Large intestine (tissue), 3 donors: Measurements from ENCODE around the gene IL17C. TPM values are rescaled to one million over a fixed set of nuclear protein-coding genes. Genes with fewer than 3 reads are reported as not detected.

ENCODE experiments used
- DNase-seq, 2 donors: peaks; one replicate each; pipeline versions ENCODE4 v3.0.0 to v3.0.0-alpha.2; 2013
- H3K27ac ChIP-seq: one replicate; pipeline ENCODE4 v1.5.1; 2013; ENCODE audit warnings: low read length
- H3K27me3 ChIP-seq: 2 replicates; pipeline ENCODE4 v1.6.1; 2013; ENCODE audit warnings: low read length; ENCODE audit not compliant: control insufficient read depth, insufficient read depth
- H3K36me3 ChIP-seq: 2 replicates; pipeline ENCODE4 v1.6.1; 2013; ENCODE audit warnings: low read length; ENCODE audit not compliant: control insufficient read depth, insufficient read depth
- H3K4me1 ChIP-seq: one replicate; pipeline ENCODE4 v1.6.1; 2013; ENCODE audit warnings: low read length; ENCODE audit not compliant: control insufficient read depth, insufficient read depth
- H3K4me3 ChIP-seq: one replicate; pipeline ENCODE4 v1.5.1; 2013; ENCODE audit warnings: low read length
- H3K9me3 ChIP-seq: one replicate; pipeline ENCODE4 v1.6.1; 2013; ENCODE audit warnings: mild to moderate bottlenecking, low read depth, low read length, moderate library complexity; ENCODE audit not compliant: control insufficient read depth
- WGBS: methylation state at CpG from one replicate; pipeline ENCODE4 v1.1.5; 2013; ENCODE audit warnings: low lambda C conversion rate; ENCODE audit not compliant: insufficient coverage; 5-methylcytosine and 5-hydroxymethylcytosine counted together
- polyA plus RNA-seq: library from polyadenylated mRNA; unstranded; fragments of 120-200 nt; gene quantifications from one replicate; pipeline ENCODE4 v1.2.1, GENCODE V29; 2013

Gene IL17C
- polyA plus RNA-seq, 1 donor: not detected

DNA sequence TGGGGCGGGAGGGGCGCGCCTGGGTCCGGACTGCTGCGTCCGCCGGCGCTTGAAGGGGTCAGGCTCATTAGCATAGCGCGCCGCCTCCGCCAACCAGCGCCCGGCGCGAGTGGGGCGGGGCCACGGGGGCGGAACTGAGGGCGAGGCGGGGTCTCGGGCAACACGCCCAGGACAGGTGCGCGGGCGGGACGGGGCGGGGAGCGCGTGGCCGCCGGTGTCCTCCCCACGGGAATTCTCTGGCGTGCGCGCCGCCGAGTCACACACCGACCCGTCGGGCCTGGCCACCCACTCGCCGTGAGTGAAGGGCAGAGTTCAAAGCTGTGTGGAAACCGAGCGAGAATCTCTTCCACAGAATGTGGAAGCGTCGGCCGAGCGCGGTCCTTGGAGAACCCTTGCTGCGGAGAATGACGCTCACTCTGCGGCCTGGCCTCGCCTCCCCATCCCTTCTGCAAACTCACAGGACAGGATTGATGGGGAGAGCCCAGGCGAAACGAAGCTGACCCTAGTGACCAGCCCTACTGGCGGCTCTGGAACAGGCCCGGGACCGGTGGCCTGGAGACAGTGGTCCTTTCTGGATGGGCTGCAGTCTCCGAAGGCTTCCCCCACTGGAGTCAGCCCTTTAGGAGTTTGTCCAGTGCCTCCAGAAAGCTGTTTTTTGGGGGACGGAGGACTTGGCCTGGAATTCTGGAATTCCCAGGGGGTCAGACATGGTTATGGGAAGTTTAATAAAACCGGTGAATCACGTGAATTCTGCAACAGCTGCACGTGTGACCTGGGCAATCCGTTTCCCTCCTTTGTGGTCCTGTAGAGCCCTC is 48.3 kb downstream of the IL17C start, which contains the start of gene SNAI3:
Gene SNAI3 (minus strand): TSS at position 69 of the 815 bp plus-strand sequence. CDS start 101 bp downstream, outside the sequence.
- no peaks in the 10 kb centered on the region for H3K36me3 ChIP-seq
- H3K27me3 ChIP-seq: peaks cover 42% of the 10 kb centered on the region
- H3K4me3 ChIP-seq: peak within 1 kb of the TSS; percentile 58
- no peaks in the 10 kb centered on the region for H3K9me3 ChIP-seq
- no CpG with 5 or more reads among the region's 65 CpGs for WGBS
- H3K27ac ChIP-seq: no peak within 1 kb of the TSS
- H3K4me1 ChIP-seq: peaks cover 28% of the 10 kb centered on the region
- DNase-seq: peak; percentile 75 to 88

DNA sequence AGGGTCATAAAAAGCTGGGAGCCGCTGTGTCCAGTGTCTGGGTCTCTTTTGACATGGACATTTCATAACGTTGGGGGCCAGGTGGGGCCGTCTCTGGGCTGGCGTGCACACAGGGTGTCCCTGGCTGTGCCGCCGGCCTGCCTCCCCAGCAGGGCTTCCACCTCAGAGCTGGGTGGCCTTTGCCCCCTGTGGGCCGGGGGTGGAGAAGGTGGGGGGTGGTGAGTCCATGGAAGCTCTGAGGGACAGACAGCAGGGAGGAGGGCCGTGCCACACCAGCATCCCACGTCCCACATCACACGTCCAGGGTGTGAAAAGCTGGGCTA is 48.8 kb downstream of the IL17C start:
- no CpG with 5 or more reads among the region's 10 CpGs for WGBS
- Histone ChIP-seq H3K9me3 (no peaks in the 10 kb centered on the region), H3K36me3 (no peaks in the 10 kb centered on the region), H3K4me3 (no peak overlapping the region), H3K27me3 (peaks cover 36% of the 10 kb centered on the region), H3K4me1 (peaks cover 28% of the 10 kb centered on the region), H3K27ac (no peak overlapping the region)
- DNase-seq: peak in 1 of 2 donors; percentile 37

DNA sequence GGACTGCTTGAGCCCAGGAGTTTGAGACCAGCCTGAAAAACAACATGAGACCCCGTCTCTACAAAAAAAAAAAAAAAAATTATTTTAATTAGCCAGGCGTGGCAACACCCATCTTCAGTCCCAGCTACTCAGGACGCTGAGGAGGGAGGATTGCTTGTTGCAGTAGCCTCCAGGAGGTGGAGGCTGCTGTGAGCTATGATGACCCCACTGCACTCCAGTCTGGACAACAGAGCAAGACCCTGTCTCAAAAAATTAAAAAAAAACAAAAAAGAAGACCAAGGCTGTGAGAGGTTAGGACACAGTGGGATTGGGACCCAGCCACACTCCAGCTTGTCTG is 49.3 kb downstream of the IL17C start:
- Histone ChIP-seq H3K4me1 (peaks cover 28% of the 10 kb centered on the region), H3K27ac (no peak overlapping the region), H3K9me3 (no peaks in the 10 kb centered on the region), H3K27me3 (peaks cover 35% of the 10 kb centered on the region), H3K4me3 (no peak overlapping the region), H3K36me3 (no peaks in the 10 kb centered on the region)
- no CpG with 5 or more reads among the region's 3 CpGs for WGBS
- no peak for DNase-seq

DNA sequence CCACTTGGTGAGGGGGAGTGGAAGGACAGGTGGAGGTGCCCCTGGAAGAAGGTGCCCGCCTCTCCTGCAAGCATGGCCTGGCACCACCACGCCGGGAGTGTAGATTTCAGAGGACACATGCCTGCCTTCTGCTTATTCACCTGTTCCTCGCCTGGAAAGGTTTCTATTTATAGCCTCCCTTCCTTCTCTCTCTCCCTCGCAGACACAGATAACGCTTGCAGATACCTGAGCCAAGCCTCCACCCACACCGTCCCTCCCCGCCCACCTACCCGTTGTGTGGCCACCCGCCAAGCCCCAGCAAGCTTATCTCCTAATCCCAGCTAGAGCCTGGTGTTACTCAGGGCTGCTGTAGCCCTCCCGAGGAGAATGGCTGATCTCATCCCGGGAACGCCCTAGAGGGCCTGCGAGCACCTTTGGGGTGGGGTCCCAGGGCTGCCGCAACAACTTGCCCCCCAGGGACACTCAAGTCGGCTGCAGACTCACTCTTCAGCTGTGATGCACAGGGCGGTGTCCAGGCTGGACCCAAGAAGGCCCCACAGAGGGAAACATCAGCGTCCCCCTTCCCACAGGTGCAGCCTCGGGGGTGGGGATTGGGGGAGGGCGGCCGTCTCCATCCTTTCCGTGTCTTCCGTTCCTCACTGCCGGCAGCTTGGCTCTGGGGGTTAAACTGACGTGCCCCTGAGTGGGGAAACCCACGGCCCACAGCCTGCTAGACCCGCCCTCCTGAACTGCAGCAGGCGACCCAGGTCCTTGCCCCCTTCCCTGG is 49.8 kb downstream of the IL17C start:
- H3K27me3 ChIP-seq: peaks cover 35% of the 10 kb centered on the region
- no CpG with 5 or more reads among the region's 28 CpGs for WGBS

More for the DNA sequence above, 49.8 kb downstream of the IL17C start:
- no peak overlapping the region for H3K4me3 ChIP-seq
- H3K9me3 ChIP-seq: no peaks in the 10 kb centered on the region
- no peak overlapping the region for H3K27ac ChIP-seq
- peaks cover 28% of the 10 kb centered on the region for H3K4me1 ChIP-seq
- DNase-seq: peak; percentile 48 to 85
- H3K36me3 ChIP-seq: no peaks in the 10 kb centered on the region

Other genes starting within 250 kb of the IL17C start
- 27.2 TPM for gene ZFPM1, start 185.3 kb upstream of the IL17C start, polyA plus RNA-seq
- 34.3 TPM for gene ZC3H18, start 68.2 kb upstream of the IL17C start, polyA plus RNA-seq
- gene CYBA, start 12.5 kb downstream of the IL17C start, polyA plus RNA-seq: 195 TPM
- gene MVD, start 24.5 kb downstream of the IL17C start, polyA plus RNA-seq: 41.0 TPM
- gene SNAI3, start 47.9 kb downstream of the IL17C start, polyA plus RNA-seq: 1.1 TPM
- gene RNF166, start 67.8 kb downstream of the IL17C start, polyA plus RNA-seq: 13.3 TPM
- 11.0 TPM for gene CTU2, start 67.9 kb downstream of the IL17C start, polyA plus RNA-seq
- 92.9 TPM for gene PIEZO1, start 146.6 kb downstream of the IL17C start, polyA plus RNA-seq
- 14.0 TPM for gene CDT1, start 165.2 kb downstream of the IL17C start, polyA plus RNA-seq
- gene APRT, start 173.4 kb downstream of the IL17C start, polyA plus RNA-seq: 117 TPM
- 32.2 TPM for gene GALNS, start 218.4 kb downstream of the IL17C start, polyA plus RNA-seq
- gene TRAPPC2L, start 218.6 kb downstream of the IL17C start, polyA plus RNA-seq: 96.0 TPM
- 0.12 TPM for gene PABPN1L, start 228.1 kb downstream of the IL17C start, polyA plus RNA-seq